Smooth muscle cell (in vitro differentiated cells): ENCODE data around the gene ST6GALNAC4. TPM values are rescaled to one million over a fixed set of nuclear protein-coding genes. Genes with fewer than 3 reads are reported as not detected.

Experiments
- DNase-seq: peaks from one replicate; lab custom pipeline; 2025; ENCODE audit not compliant: unreplicated experiment; lab: John Stamatoyannopoulos, UW
- H2AFZ ChIP-seq: fragments of 200-600 bp; sonication (generic); 2 replicates; pipeline ENCODE4 v1.6.0; 2016; ENCODE audit warnings: antibody characterized with exemption, low read depth, mild to moderate bottlenecking
- H3F3A ChIP-seq: fragments of 200-600 bp; sonication (generic); 2 replicates; pipeline ENCODE4 v1.6.0; 2017; ENCODE audit warnings: antibody characterized with exemption, low read depth
- H3K27ac ChIP-seq: fragments of 200-600 bp; sonication (generic); 2 replicates; pipeline ENCODE4 v1.5.1; 2016; ENCODE audit warnings: low read depth, mild to moderate bottlenecking
- H3K27me3 ChIP-seq: fragments of 200-600 bp; sonication (generic); 2 replicates; pipeline ENCODE4 v1.6.1; 2016; ENCODE audit warnings: low read depth, mild to moderate bottlenecking
- H3K36me3 ChIP-seq: fragments of 200-600 bp; sonication (generic); 2 replicates; pipeline ENCODE4 v1.5.1; 2016; ENCODE audit warnings: low read depth
- H3K4me1 ChIP-seq: fragments of 200-600 bp; sonication (generic); 2 replicates; pipeline ENCODE4 v1.5.1; 2016; ENCODE audit warnings: low read depth
- H3K4me2 ChIP-seq: fragments of 200-600 bp; sonication (generic); 2 replicates; pipeline ENCODE4 v1.6.0; 2016; ENCODE audit warnings: mild to moderate bottlenecking
- H3K4me3 ChIP-seq: fragments of 200-600 bp; sonication (generic); 2 replicates; pipeline ENCODE4 v1.5.1; 2016; ENCODE audit warnings: mild to moderate bottlenecking
- H3K79me2 ChIP-seq: fragments of 200-600 bp; sonication (generic); 2 replicates; pipeline ENCODE4 v1.6.0; 2016; ENCODE audit warnings: low read depth, mild to moderate bottlenecking
- H3K9ac ChIP-seq: fragments of 200-600 bp; sonication (generic); 2 replicates; pipeline ENCODE4 v1.6.0; 2016; ENCODE audit warnings: low read depth
- H3K9me3 ChIP-seq: fragments of 200-600 bp; sonication (generic); replicated peaks from 2 replicates; pipeline ENCODE4 v1.5.1; 2016; ENCODE audit warnings: low read depth
- H4K20me1 ChIP-seq: fragments of 200-600 bp; sonication (generic); 2 replicates; pipeline ENCODE4 v1.6.0; 2016; ENCODE audit warnings: low read depth
- WGBS: methylation state at CpG from one replicate; pipeline ENCODE4 v1.1.7; 2016; ENCODE audit warnings: low lambda C conversion rate; 5-methylcytosine and 5-hydroxymethylcytosine counted together
- polyA plus RNA-seq: library from polyadenylated mRNA; unstranded; fragments of >200 nt; fragmentation: Nextera tagmentation; extraction: Ambion mirVana; gene quantifications from 2 replicates; pipeline ENCODE4 v1.2.1, GENCODE V29; 2016
- total RNA-seq: library from RNA; depleted of rRNA; stranded (reverse); fragments of >200 nt; gene quantifications from 2 replicates; pipeline ENCODE4 v1.2.3, GENCODE V29; 2014
- TF ChIP-seq, protein P1 (sequence below): fragments of 200-600 bp; sonication (generic); IDR thresholded peaks from 2 replicates; pipeline ENCODE4 v1.5.1; 2017; ENCODE audit warnings: borderline replicate concordance, mild to moderate bottlenecking, antibody characterized with exemption; ENCODE audit not compliant: insufficient read depth, poor library complexity, severe bottlenecking

The ST6GALNAC4 gene
- total and polyA plus RNA-seq, 2 experiments from 2014 or later: 12.1 to 22.5 TPM

DNA sequence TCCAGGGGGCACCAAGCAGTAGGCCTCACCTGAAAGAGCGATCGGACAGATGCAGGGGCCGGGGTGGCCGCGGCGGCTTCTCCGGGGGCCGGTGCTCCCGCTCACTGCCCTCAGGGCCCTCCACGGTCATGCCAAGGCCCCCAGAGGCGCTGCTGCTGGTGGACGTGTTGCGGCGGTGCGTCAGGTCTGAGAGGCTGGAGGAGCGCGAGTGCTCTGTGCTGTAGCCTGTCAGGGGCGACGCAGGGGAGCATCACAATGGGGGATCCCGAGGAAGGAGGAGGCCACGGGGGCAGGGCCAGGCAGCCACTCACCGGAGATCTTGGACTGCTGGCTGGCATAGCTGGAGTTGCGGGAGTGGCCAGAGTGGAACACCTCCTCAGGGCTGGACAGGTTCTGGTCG lies 28.5 kb upstream of the ST6GALNAC4 start:
- Histone ChIP-seq H3K4me3 (no peak overlapping the region), H3F3A (peaks cover 4% of the 10 kb centered on the region), H4K20me1 (peaks cover 19% of the 10 kb centered on the region), H3K4me1 (no peaks in the 10 kb centered on the region), H2AFZ (no peak overlapping the region), H3K79me2 (peaks cover 5% of the 10 kb centered on the region), H3K36me3 (no peaks in the 10 kb centered on the region), H3K9me3 (no peaks in the 10 kb centered on the region), H3K9ac (no peak overlapping the region), H3K27ac (no peak overlapping the region), H3K4me2 (no peak overlapping the region), H3K27me3 (no peaks in the 10 kb centered on the region)
- no peak for DNase-seq
- WGBS: 100% methylated on average over 16 of the region's 24 CpGs
- TF ChIP-seq, protein P1, sequence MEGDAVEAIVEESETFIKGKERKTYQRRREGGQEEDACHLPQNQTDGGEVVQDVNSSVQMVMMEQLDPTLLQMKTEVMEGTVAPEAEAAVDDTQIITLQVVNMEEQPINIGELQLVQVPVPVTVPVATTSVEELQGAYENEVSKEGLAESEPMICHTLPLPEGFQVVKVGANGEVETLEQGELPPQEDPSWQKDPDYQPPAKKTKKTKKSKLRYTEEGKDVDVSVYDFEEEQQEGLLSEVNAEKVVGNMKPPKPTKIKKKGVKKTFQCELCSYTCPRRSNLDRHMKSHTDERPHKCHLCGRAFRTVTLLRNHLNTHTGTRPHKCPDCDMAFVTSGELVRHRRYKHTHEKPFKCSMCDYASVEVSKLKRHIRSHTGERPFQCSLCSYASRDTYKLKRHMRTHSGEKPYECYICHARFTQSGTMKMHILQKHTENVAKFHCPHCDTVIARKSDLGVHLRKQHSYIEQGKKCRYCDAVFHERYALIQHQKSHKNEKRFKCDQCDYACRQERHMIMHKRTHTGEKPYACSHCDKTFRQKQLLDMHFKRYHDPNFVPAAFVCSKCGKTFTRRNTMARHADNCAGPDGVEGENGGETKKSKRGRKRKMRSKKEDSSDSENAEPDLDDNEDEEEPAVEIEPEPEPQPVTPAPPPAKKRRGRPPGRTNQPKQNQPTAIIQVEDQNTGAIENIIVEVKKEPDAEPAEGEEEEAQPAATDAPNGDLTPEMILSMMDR: no peak

DNA sequence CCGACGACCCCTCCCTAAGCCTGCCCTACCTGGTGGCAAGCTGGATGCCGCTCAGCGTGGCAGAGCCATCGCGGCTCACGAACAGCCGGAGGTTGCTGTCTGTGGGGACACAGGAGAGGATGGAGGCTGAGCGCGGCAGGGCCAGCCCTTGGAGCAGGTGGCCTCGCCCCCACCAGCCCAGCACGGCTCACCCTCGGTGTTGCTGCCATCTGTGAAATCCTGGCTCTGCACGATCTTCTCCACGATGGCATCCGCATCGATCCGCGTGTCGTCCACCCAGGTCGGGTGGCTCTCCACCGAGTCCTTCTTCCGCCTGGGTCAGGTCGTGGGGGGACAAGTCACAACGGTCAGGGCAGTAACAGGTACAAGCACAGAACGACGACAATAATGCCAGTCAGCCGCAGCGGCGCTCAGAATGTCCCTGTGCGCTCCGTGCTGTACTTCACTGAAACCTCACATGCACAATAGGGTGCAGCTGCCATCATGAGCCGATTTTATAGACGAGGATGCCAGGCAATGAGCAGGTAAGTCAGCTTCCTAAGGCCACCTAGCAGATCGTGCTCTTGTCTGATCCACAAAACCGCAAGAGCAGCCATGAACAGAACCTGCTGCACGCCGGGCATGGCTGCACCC lies 27.9 kb upstream of the ST6GALNAC4 start:
- no peak overlapping the region for H3K4me2 ChIP-seq
- no peaks in the 10 kb centered on the region for H3K36me3 ChIP-seq
- 97% methylated on average over 33 of the region's 38 CpGs for WGBS
- no peak overlapping the region for H3K4me3 ChIP-seq
- no peak for DNase-seq
- H4K20me1 ChIP-seq: peaks cover 13% of the 10 kb centered on the region
- H2AFZ ChIP-seq: no peak overlapping the region
- TF ChIP-seq, protein P1: no peak
- no peaks in the 10 kb centered on the region for H3K27me3 ChIP-seq
- H3F3A ChIP-seq: peaks cover 4% of the 10 kb centered on the region
- H3K79me2 ChIP-seq: peaks cover 2% of the 10 kb centered on the region
- no peaks in the 10 kb centered on the region for H3K9me3 ChIP-seq
- no peaks in the 10 kb centered on the region for H3K4me1 ChIP-seq
- no peak overlapping the region for H3K27ac ChIP-seq
- no peak overlapping the region for H3K9ac ChIP-seq

DNA sequence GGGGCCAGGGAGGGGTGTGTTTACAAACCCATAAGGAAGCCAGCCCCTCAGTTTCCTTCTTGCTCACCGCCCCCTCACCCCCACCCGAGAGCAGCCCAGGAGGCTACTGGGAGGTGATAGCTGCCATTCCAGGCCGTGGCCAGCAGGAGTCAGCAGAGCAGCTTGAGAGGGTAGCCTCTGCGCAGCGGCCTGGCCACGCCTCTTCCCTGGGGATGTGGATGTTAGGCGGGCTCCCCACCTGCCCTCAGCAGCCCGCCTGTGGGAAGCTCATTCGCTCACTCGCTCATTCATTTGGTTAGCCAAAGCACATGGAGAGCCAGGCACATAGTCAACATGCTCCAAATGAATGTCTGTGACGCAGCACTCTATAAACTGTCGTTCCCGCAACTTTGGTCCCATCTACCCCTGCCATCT lies 26.9 kb upstream of the ST6GALNAC4 start:
- no peak overlapping the region for H2AFZ ChIP-seq
- 36% methylated on average over 13 of the region's 13 CpGs for WGBS
- H3K4me1 ChIP-seq: no peaks in the 10 kb centered on the region
- H3K36me3 ChIP-seq: no peaks in the 10 kb centered on the region
- H3K9ac ChIP-seq: no peak overlapping the region
- H4K20me1 ChIP-seq: peaks cover 8% of the 10 kb centered on the region
- peaks cover 4% of the 10 kb centered on the region for H3F3A ChIP-seq
- peak; percentile 40 for DNase-seq
- no peaks in the 10 kb centered on the region for H3K27me3 ChIP-seq
- H3K4me3 ChIP-seq: no peak overlapping the region
- TF ChIP-seq, protein P1: peak; percentile 92
- H3K9me3 ChIP-seq: no peaks in the 10 kb centered on the region
- no peaks in the 10 kb centered on the region for H3K79me2 ChIP-seq
- H3K27ac ChIP-seq: no peak overlapping the region
- no peak overlapping the region for H3K4me2 ChIP-seq

- no peaks in the 10 kb centered on the region for H3K36me3 ChIP-seq
- no peaks in the 10 kb centered on the region for H3K4me1 ChIP-seq
- no peak overlapping the region for H2AFZ ChIP-seq
- TF ChIP-seq, protein P1: no peak
- H3K27me3 ChIP-seq: no peaks in the 10 kb centered on the region
- H3K4me2 ChIP-seq: no peak overlapping the region
- DNase-seq: no peak
- H3K9ac ChIP-seq: no peak overlapping the region
- peaks cover 8% of the 10 kb centered on the region for H4K20me1 ChIP-seq
- no peak overlapping the region for H3K27ac ChIP-seq
- H3F3A ChIP-seq: peaks cover 4% of the 10 kb centered on the region
- no peak overlapping the region for H3K4me3 ChIP-seq
- no peaks in the 10 kb centered on the region for H3K79me2 ChIP-seq
- 90% methylated on average over 13 of the region's 14 CpGs for WGBS
- H3K9me3 ChIP-seq: no peaks in the 10 kb centered on the region
Measured at GRCh38 chr9:127943011-127943662, 26.3 kb upstream of the ST6GALNAC4 start.
